Memory B cell (primary cell): ENCODE results near the gene IREB2.

Experiments used
- ATAC-seq: fragments of 150-1000 bp; cut with Tn5 transposase; 2 replicates; pipeline ENCODE4 v1.10.0; 2021; ENCODE audit warnings: low read depth, mild to moderate bottlenecking, moderate library complexity
- DNase-seq, 2 donors: peaks; one replicate each; pipeline ENCODE4 v3.0.0; 2022; ENCODE audit warnings: low spot score in 2 of 2
- H3K27ac Mint-ChIP-seq: one replicate; pipeline ENCODE4 v1.8.0; 2022; ENCODE audit warnings: mild to moderate bottlenecking, moderate library complexity, mixed read lengths
- H3K27me3 Mint-ChIP-seq: one replicate; pipeline ENCODE4 v1.8.0; 2022; ENCODE audit warnings: mixed read lengths
- H3K36me3 Mint-ChIP-seq: one replicate; pipeline ENCODE4 v1.8.0; 2022; ENCODE audit warnings: mild to moderate bottlenecking, mixed read lengths
- H3K4me1 Mint-ChIP-seq: one replicate; pipeline ENCODE4 v1.8.0; 2022; ENCODE audit warnings: mixed read lengths
- H3K4me3 Mint-ChIP-seq: one replicate; pipeline ENCODE4 v1.8.0; 2022; ENCODE audit warnings: mild to moderate bottlenecking, moderate library complexity, mixed read lengths
- H3K9me3 Mint-ChIP-seq: one replicate; pipeline ENCODE4 v1.8.0; 2022; ENCODE audit warnings: mixed read lengths

IREB2 gene

DNA sequence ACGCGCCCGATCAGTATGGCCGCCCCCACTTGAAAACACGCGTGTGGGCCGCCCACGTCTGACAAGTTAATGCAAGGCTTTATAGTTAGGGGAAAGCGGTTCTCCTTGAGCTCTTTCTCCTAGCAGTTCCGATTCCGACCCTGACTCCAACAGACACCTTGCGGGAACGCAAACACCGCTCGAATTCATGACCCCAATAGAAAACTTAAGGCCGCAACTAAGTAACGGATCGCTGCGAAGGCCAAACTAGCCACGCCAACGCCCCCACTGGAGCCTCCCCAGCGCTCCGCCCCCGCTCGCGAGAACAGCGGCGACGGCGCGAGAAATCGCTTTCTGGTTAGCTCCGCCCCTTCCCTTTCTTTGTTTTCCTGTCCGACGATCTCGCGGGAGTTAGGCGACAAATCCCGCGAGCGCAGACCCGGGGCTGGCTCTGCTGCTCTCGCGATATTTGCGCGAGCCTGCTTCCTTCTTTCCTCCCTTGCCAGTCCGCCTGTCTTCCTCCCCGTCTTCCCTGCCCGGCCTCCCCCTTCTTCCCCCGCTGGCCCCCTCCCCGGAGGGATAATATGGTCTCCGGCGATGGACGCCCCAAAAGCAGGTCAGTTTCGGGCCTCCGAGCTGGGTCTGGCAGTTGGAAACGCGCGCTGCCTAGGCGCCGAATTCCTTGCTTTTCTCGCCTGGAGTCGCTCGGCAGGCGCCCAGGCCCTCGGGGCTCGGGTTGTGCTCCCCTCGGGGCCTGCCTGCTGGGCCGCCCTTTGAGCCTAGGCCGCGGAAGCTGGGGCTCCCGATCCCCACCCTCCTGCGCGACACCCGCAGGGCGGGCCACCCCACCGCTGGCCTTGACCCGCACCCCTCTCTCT lies at the start of gene IREB2:
Gene IREB2 (plus strand): TSS at position 455 of the 857 bp plus-strand sequence. CDS start 122 bp downstream, at position 577.
- H3K27ac Mint-ChIP-seq = peak within 1 kb of the TSS; percentile 70
- H3K27me3 Mint-ChIP-seq = no peaks in the 10 kb centered on the region
- ATAC-seq = peak; percentile 89
- peaks cover 7% of the 10 kb centered on the region for H3K36me3 Mint-ChIP-seq
- H3K9me3 Mint-ChIP-seq = peaks cover 3% of the 10 kb centered on the region
- DNase-seq = peak; percentile 95 to 98
- H3K4me3 Mint-ChIP-seq = peak within 1 kb of the TSS; percentile 96
- peaks cover 16% of the 10 kb centered on the region for H3K4me1 Mint-ChIP-seq

DNA sequence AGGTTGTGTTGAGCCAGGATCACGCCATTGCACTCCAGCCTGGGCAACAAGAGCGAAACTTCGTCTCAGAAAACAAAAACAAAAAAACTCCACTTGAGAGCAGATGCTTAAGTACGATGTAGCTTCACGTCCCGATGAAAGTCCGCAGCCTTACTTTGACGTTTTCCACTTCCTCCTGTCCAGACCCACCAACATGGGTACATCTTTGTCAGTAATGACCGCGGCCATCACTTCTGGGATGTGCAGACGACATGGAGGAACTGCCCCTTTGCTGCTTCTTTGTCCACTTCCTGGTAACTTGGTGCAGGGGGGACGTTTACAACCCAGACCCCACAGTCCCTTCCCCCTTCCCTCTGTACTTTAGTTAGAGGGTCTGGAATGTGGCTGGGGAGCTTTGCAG lies 49.2 kb upstream of the IREB2 start:
- Mint-ChIP-seq H3K4me1 (no peaks in the 10 kb centered on the region), H3K4me3 (no peak overlapping the region), H3K36me3 (no peaks in the 10 kb centered on the region), H3K9me3 (peaks cover 2% of the 10 kb centered on the region), H3K27ac (no peak overlapping the region), H3K27me3 (peaks cover 29% of the 10 kb centered on the region)
- DNase-seq = no peak
- no peak for ATAC-seq

DNA sequence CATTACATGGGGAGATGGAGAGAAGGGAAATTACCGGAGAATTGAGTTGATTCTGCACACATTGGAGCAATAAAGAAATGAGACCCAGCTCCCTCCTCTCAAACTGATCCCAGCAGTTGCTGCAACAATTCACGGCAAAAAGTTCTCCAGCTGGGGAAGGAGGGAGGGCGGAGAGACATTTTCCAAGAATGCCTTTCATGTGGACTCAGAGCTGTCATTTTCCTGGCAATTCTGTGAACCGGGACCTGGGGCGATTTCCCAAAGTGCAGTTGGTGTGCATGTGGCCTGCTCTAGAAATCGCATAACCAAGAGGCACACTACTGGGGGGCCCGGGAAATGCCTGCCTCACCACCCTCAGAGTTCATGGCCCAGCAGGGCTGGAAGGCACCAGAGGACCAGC lies 48.7 kb upstream of the IREB2 start:
- Mint-ChIP-seq H3K4me3 (no peak overlapping the region), H3K9me3 (peaks cover 2% of the 10 kb centered on the region), H3K36me3 (no peaks in the 10 kb centered on the region), H3K4me1 (no peaks in the 10 kb centered on the region), H3K27me3 (peaks cover 27% of the 10 kb centered on the region), H3K27ac (no peak overlapping the region)
- ATAC-seq = no peak
- DNase-seq = no peak

GRCh38 chr15:78389738-78390137 lies 48.3 kb upstream of the IREB2 start:
- Mint-ChIP-seq H3K4me3 (no peak overlapping the region), H3K4me1 (no peaks in the 10 kb centered on the region), H3K27me3 (peaks cover 26% of the 10 kb centered on the region), H3K27ac (no peak overlapping the region), H3K36me3 (no peaks in the 10 kb centered on the region), H3K9me3 (peaks cover 2% of the 10 kb centered on the region)
- ATAC-seq = no peak
- DNase-seq = no peak

DNA sequence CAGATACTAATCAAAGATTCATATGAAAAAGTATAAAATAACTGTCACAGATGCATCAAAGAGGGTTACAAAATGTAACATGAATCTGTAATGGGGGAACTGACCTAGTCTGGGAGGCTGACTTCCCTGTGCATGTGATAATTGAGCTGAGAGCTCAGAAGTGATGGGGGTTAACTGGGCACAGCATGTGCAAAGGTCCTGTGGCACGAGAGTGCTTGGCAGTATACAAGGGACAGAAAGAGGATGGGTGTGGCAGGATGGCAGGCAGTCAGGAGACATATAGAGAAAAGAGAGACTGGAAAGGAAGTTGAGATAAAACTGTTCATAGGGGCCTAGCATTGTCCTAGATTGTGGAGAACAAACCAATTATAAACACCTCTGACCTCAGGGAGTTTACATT lies 47.8 kb upstream of the IREB2 start:
- H3K4me3 Mint-ChIP-seq = no peak overlapping the region
- H3K27me3 Mint-ChIP-seq = peaks cover 21% of the 10 kb centered on the region
- peaks cover 2% of the 10 kb centered on the region for H3K9me3 Mint-ChIP-seq
- H3K27ac Mint-ChIP-seq = no peak overlapping the region
- no peaks in the 10 kb centered on the region for H3K4me1 Mint-ChIP-seq
- DNase-seq (no peak), ATAC-seq (no peak)
- no peaks in the 10 kb centered on the region for H3K36me3 Mint-ChIP-seq

GRCh38 chr15:78390826-78391225 lies 47.2 kb upstream of the IREB2 start:
- H3K9me3 Mint-ChIP-seq = peaks cover 2% of the 10 kb centered on the region
- H3K36me3 Mint-ChIP-seq = no peaks in the 10 kb centered on the region
- no peaks in the 10 kb centered on the region for H3K4me1 Mint-ChIP-seq
- DNase-seq = no peak
- ATAC-seq = no peak
- H3K27ac Mint-ChIP-seq = no peak overlapping the region
- H3K4me3 Mint-ChIP-seq = no peak overlapping the region
- H3K27me3 Mint-ChIP-seq = peaks cover 16% of the 10 kb centered on the region

DNA sequence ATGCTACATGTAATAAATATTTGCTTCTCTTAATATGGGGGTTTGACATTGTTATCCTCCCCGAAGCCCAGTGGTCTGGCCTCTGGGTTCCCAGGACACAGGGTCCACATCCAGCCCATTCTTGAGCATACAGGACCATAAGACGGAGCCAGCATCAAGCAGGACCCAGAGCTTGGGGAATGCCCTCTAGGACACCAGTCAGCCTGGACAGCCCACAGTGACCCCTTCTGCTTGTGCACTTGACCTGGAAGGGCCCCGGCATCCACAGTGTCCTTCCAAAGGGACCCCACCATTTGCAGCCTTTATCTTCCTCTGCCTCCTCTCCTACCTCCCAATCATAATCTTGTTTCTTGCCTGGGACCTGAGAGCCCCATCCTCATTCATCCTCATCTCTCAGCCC lies 46.2 kb upstream of the IREB2 start:
- H3K36me3 Mint-ChIP-seq = no peaks in the 10 kb centered on the region
- H3K4me1 Mint-ChIP-seq = no peaks in the 10 kb centered on the region
- no peak for ATAC-seq
- no peak overlapping the region for H3K27ac Mint-ChIP-seq
- peaks cover 2% of the 10 kb centered on the region for H3K9me3 Mint-ChIP-seq
- no peak overlapping the region for H3K4me3 Mint-ChIP-seq
- peaks cover 10% of the 10 kb centered on the region for H3K27me3 Mint-ChIP-seq
- no peak for DNase-seq

GRCh38 chr15:78392430-78392829 lies 45.6 kb upstream of the IREB2 start:
- peaks cover 2% of the 10 kb centered on the region for H3K9me3 Mint-ChIP-seq
- H3K4me3 Mint-ChIP-seq = no peak overlapping the region
- peaks cover 10% of the 10 kb centered on the region for H3K27me3 Mint-ChIP-seq
- H3K27ac Mint-ChIP-seq = no peak overlapping the region
- H3K36me3 Mint-ChIP-seq = no peaks in the 10 kb centered on the region
- DNase-seq (no peak), ATAC-seq (no peak)
- no peaks in the 10 kb centered on the region for H3K4me1 Mint-ChIP-seq

GRCh38 chr15:78393137-78393536 lies 44.9 kb upstream of the IREB2 start:
- peaks cover 9% of the 10 kb centered on the region for H3K27me3 Mint-ChIP-seq
- DNase-seq (no peak), ATAC-seq (no peak)
- no peaks in the 10 kb centered on the region for H3K36me3 Mint-ChIP-seq
- H3K27ac Mint-ChIP-seq = no peak overlapping the region
- H3K9me3 Mint-ChIP-seq = peaks cover 2% of the 10 kb centered on the region
- no peaks in the 10 kb centered on the region for H3K4me1 Mint-ChIP-seq
- H3K4me3 Mint-ChIP-seq = no peak overlapping the region

DNA sequence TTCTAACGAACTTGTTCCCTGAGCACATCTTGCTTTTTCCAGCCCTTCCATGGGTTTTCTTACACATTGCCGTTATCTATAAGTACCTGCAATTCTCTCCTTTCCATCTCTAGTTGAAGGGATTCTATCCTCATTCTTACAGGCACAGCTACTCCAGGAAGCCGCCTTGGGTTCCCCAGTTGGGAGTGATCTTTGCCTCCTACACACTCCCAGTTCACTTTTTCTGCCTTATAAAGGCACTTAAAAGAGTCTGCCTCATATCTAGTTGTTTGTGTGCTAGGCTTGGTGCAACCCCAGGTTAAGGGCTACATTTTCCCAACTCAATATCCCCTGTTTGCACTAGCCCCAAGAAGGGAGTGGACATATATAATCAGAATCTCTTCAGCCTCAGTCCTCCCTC lies 44.0 kb upstream of the IREB2 start:
- no peak overlapping the region for H3K4me3 Mint-ChIP-seq
- DNase-seq (no peak), ATAC-seq (no peak)
- no peaks in the 10 kb centered on the region for H3K36me3 Mint-ChIP-seq
- H3K9me3 Mint-ChIP-seq = peaks cover 2% of the 10 kb centered on the region
- H3K27ac Mint-ChIP-seq = no peak overlapping the region
- peaks cover 9% of the 10 kb centered on the region for H3K27me3 Mint-ChIP-seq
- H3K4me1 Mint-ChIP-seq = no peaks in the 10 kb centered on the region

DNA sequence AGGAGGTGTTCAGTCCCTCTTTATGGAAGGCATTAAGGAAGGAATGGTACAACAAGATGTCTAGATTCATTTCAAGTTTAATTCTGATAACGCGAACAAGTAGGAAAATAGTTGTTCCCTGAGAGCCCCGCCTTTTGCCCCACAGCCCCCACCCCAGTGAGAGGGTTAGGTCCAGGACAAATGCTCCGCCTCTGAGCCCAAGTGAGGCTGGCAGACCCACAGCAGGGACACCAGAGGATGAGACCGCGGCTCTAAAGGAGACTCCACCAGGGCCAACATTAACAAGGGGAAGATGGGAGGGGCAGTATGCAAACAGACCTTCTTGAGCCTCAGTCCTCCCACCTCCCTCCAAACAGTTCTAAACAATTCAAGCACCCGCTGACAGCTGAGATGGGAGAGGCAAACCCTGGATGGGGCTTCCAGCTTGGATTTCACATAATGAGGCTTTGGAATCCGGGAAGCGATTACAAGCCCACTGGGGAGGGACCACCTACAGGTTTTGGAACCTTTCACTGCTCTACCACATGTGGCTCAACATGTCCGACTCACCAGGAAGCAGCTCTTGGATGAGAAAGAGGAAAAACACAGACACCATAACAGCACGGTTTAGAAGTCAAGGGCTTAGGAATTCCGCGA lies 42.9 kb upstream of the IREB2 start:
- no peak for ATAC-seq
- H3K27me3 Mint-ChIP-seq = peaks cover 7% of the 10 kb centered on the region
- H3K9me3 Mint-ChIP-seq = peaks cover 2% of the 10 kb centered on the region
- H3K27ac Mint-ChIP-seq = no peak overlapping the region
- no peak for DNase-seq
- H3K36me3 Mint-ChIP-seq = no peaks in the 10 kb centered on the region
- H3K4me3 Mint-ChIP-seq = no peak overlapping the region
- no peaks in the 10 kb centered on the region for H3K4me1 Mint-ChIP-seq

DNA sequence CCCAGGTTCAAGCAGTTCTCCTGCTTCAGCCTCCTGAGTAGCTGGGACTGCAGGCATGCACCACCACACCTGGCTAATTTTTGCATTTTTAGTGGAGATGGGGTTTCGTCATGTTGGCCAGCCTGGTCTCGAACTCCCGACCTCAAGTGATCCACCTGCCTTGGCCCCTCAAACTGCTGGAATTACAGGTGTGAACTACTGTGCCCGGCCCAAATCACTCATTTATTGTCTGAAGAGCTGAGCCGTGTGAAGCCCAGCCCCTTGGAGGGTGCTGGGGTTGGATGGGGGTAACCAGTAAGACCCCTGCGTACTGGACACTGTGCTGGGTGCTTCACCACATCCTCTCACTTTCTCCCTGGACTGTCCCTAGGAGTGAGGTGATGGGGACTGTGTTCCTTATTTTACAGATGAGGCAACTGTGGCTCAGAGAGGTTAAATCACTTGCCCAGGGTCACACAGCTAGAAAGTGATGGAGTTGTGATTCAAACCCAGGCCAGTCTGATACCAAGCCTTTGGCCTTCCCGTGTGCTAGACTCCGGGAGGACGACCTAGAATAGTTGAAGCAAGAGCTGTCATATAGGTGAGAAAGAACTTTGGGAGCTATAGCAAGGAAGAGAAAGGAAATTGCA lies 41.7 kb upstream of the IREB2 start:
- Mint-ChIP-seq H3K36me3 (no peaks in the 10 kb centered on the region), H3K4me1 (no peaks in the 10 kb centered on the region), H3K27ac (no peak overlapping the region), H3K27me3 (peaks cover 3% of the 10 kb centered on the region), H3K9me3 (no peaks in the 10 kb centered on the region), H3K4me3 (no peak overlapping the region)
- DNase-seq (no peak), ATAC-seq (no peak)

DNA sequence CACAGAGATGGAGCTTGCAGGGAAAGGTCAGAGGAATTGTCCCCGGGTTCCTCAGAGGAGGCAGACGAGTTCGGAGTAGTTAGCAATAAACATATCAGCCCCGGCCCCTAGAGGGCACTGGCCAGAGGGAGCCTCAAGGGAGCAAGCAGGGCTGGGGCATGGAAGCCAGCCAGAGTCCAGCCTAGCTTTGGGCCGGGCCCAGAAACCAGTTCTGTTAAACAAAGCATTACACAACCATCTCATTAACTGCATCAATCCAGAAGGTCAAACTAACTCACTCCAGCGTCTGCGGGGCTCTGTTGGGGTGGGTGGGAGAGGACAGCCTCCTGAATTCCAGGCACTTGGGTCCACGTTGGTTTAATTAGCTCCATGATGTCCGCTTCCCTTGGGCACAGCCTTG lies 41.0 kb upstream of the IREB2 start:
- ATAC-seq = no peak
- Mint-ChIP-seq H3K27ac (no peak overlapping the region), H3K4me1 (no peaks in the 10 kb centered on the region)

GRCh38 chr15:78397382-78397781 lies 40.6 kb upstream of the IREB2 start:
- DNase-seq (no peak), ATAC-seq (no peak)
- no peaks in the 10 kb centered on the region for H3K36me3 Mint-ChIP-seq
- H3K9me3 Mint-ChIP-seq = no peaks in the 10 kb centered on the region
- H3K4me3 Mint-ChIP-seq = no peak overlapping the region
- no peaks in the 10 kb centered on the region for H3K4me1 Mint-ChIP-seq
- peaks cover 7% of the 10 kb centered on the region for H3K27me3 Mint-ChIP-seq
- no peak overlapping the region for H3K27ac Mint-ChIP-seq

More for the DNA sequence above, 41.0 kb upstream of the IREB2 start:
- H3K4me3 Mint-ChIP-seq = no peak overlapping the region
- no peaks in the 10 kb centered on the region for H3K9me3 Mint-ChIP-seq
- H3K36me3 Mint-ChIP-seq = no peaks in the 10 kb centered on the region
- DNase-seq = no peak
- peaks cover 4% of the 10 kb centered on the region for H3K27me3 Mint-ChIP-seq
